KOPT-K1 (cell line): ENCODE measurements around the gene KAZN.

ENCODE experiments used
- H3K27ac ChIP-seq: fragments of 200-600 bp; sonication (generic); 2 replicates; pipeline ENCODE4 v1.5.1; 2016; ENCODE audit warnings: antibody characterized with exemption, mild to moderate bottlenecking, low read depth, low read length; ENCODE audit not compliant: poor library complexity, severe bottlenecking
- H3K36me3 ChIP-seq: fragments of 200-600 bp; sonication (generic); 2 replicates; pipeline ENCODE4 v1.5.1; 2017; ENCODE audit warnings: antibody characterized with exemption, mild to moderate bottlenecking, low read length, moderate library complexity; ENCODE audit not compliant: insufficient read depth
- H3K9me3 ChIP-seq: fragments of 200-600 bp; sonication (generic); 2 replicates; pipeline ENCODE4 v1.5.1; 2017; ENCODE audit warnings: antibody characterized with exemption, low read length, mild to moderate bottlenecking; ENCODE audit not compliant: insufficient read depth, poor library complexity, severe bottlenecking

KAZN gene

GRCh38 chr1:14909920-14910460 lies 311.5 kb downstream of the KAZN start:
- no peaks in the 10 kb centered on the region for H3K9me3 ChIP-seq
- H3K36me3 ChIP-seq = no peaks in the 10 kb centered on the region
- no peak overlapping the region for H3K27ac ChIP-seq

- no peaks in the 10 kb centered on the region for H3K36me3 ChIP-seq
- no peak overlapping the region for H3K27ac ChIP-seq
- H3K9me3 ChIP-seq = no peaks in the 10 kb centered on the region
Observed at GRCh38 chr1:14910984-14911721, 312.7 kb downstream of the KAZN start.

GRCh38 chr1:14912839-14913481 lies 314.5 kb downstream of the KAZN start:
- no peak overlapping the region for H3K27ac ChIP-seq
- H3K9me3 ChIP-seq = no peaks in the 10 kb centered on the region
- H3K36me3 ChIP-seq = no peaks in the 10 kb centered on the region

GRCh38 chr1:14913482-14914177 lies 315.1 kb downstream of the KAZN start:
- H3K9me3 ChIP-seq = no peaks in the 10 kb centered on the region
- H3K36me3 ChIP-seq = no peaks in the 10 kb centered on the region
- H3K27ac ChIP-seq = no peak overlapping the region

- H3K9me3 ChIP-seq = no peaks in the 10 kb centered on the region
- H3K27ac ChIP-seq = no peak overlapping the region
- no peaks in the 10 kb centered on the region for H3K36me3 ChIP-seq
Observed at GRCh38 chr1:14914351-14914988, 316.0 kb downstream of the KAZN start.

GRCh38 chr1:14915356-14916054 lies 317.0 kb downstream of the KAZN start:
- no peaks in the 10 kb centered on the region for H3K9me3 ChIP-seq
- H3K36me3 ChIP-seq = no peaks in the 10 kb centered on the region
- no peak overlapping the region for H3K27ac ChIP-seq

GRCh38 chr1:14919289-14919688 lies 320.8 kb downstream of the KAZN start:
- Histone ChIP-seq H3K36me3 (no peaks in the 10 kb centered on the region), H3K9me3 (no peaks in the 10 kb centered on the region), H3K27ac (no peak overlapping the region)

- Histone ChIP-seq H3K9me3 (no peaks in the 10 kb centered on the region), H3K36me3 (no peaks in the 10 kb centered on the region), H3K27ac (no peak overlapping the region)
Observed at GRCh38 chr1:14919751-14920150, 321.3 kb downstream of the KAZN start.

GRCh38 chr1:14921057-14921456 lies 322.6 kb downstream of the KAZN start:
- H3K9me3 ChIP-seq = no peaks in the 10 kb centered on the region
- no peak overlapping the region for H3K27ac ChIP-seq
- H3K36me3 ChIP-seq = no peaks in the 10 kb centered on the region

GRCh38 chr1:14922942-14923726 lies 324.6 kb downstream of the KAZN start:
- Histone ChIP-seq H3K36me3 (no peaks in the 10 kb centered on the region), H3K27ac (no peak overlapping the region), H3K9me3 (no peaks in the 10 kb centered on the region)

- H3K36me3 ChIP-seq = no peaks in the 10 kb centered on the region
- H3K9me3 ChIP-seq = no peaks in the 10 kb centered on the region
- no peak overlapping the region for H3K27ac ChIP-seq
Observed at GRCh38 chr1:14923727-14924452, 325.4 kb downstream of the KAZN start.

GRCh38 chr1:14924455-14925331 lies 326.2 kb downstream of the KAZN start:
- H3K36me3 ChIP-seq = no peaks in the 10 kb centered on the region

More at GRCh38 chr1:14924455-14925331, 326.2 kb downstream of the KAZN start:
- H3K27ac ChIP-seq = no peak overlapping the region
- no peaks in the 10 kb centered on the region for H3K9me3 ChIP-seq
